HepG2 (cell line): ENCODE measurements around the gene SCYGR4. TPM values are rescaled to one million over a fixed set of nuclear protein-coding genes. Genes with fewer than 3 reads are reported as not detected.
A peak's percentile ranks its signal among the peaks of the same experiment; 100 is the strongest.

Experiments used
- FOXA1 ChIP-seq, 2 experiments: fragments of 450-650 bp in 1 of 2; sonication (generic) in 1 of 2; formaldehyde crosslinking in 1 of 2; IDR thresholded peaks; 2 replicates each; pipeline versions ENCODE4 v1.4.0 to v1.6.1; 2016 to 2020; ENCODE audit warnings: missing genetic modification reagents in 1 of 2
- HOXA5 ChIP-seq: sonication (generic); formaldehyde crosslinking; IDR thresholded peaks from 2 replicates; pipeline ENCODE4 v1.4.0; 2020; ENCODE audit warnings: missing genetic modification reagents
- NFIB ChIP-seq: sonication (generic); formaldehyde crosslinking; IDR thresholded peaks from 2 replicates; pipeline ENCODE4 v1.9.0; 2021; ENCODE audit warnings: missing genetic modification reagents, mild to moderate bottlenecking, borderline replicate concordance
- NFYB ChIP-seq: sonication (generic); formaldehyde crosslinking; IDR thresholded peaks from 2 replicates; pipeline ENCODE4 v1.4.0; 2020; ENCODE audit warnings: missing genetic modification reagents
- RAD21 ChIP-seq: fragments of 450-650 bp; formaldehyde crosslinking; IDR thresholded peaks from 2 replicates; pipeline ENCODE4 v1.5.0; 2020; ENCODE audit warnings: mild to moderate bottlenecking
- REL ChIP-seq: sonication (generic); formaldehyde crosslinking; conservative IDR thresholded peaks from 2 replicates; pipeline ENCODE4 v1.8.0; 2022; ENCODE audit warnings: mild to moderate bottlenecking, missing genetic modification reagents, moderate library complexity
- SIX1 ChIP-seq: sonication (generic); formaldehyde crosslinking; IDR thresholded peaks from 2 replicates; pipeline ENCODE4 v1.4.0; 2020; ENCODE audit warnings: missing genetic modification reagents, borderline replicate concordance
- SOX6 ChIP-seq, 2 experiments: fragments of 450-650 bp in 1 of 2; sonication (generic) in 1 of 2; formaldehyde crosslinking in 1 of 2; IDR thresholded peaks; 2 replicates each; pipeline versions ENCODE4 v1.4.0 to v1.6.1; 2017 to 2020; ENCODE audit warnings: antibody characterized with exemption in 1 of 2, mild to moderate bottlenecking in 1 of 2, missing genetic modification reagents in 1 of 2
- TP53 ChIP-seq: sonication (generic); formaldehyde crosslinking; conservative IDR thresholded peaks from 2 replicates; pipeline ENCODE4 v1.4.0; 2020; ENCODE audit warnings: missing genetic modification reagents
- ZBTB1 ChIP-seq: sonication (generic); formaldehyde crosslinking; IDR thresholded peaks from 2 replicates; pipeline ENCODE4 v1.4.0; 2020; ENCODE audit warnings: missing genetic modification reagents, borderline replicate concordance
- ZFP82 ChIP-seq: sonication (generic); formaldehyde crosslinking; IDR thresholded peaks from 2 replicates; pipeline ENCODE4 v1.5.1; 2020; ENCODE audit warnings: mild to moderate bottlenecking, missing genetic modification reagents, borderline replicate concordance
- ZKSCAN8 ChIP-seq: IDR thresholded peaks from 2 replicates; pipeline ENCODE4 v1.6.1; 2016; ENCODE audit warnings: borderline replicate concordance, missing genetic modification reagents, missing compliant biosample characterization
- ZNF24 ChIP-seq: fragments of 450-650 bp; IDR thresholded peaks from 2 replicates; pipeline ENCODE4 v1.6.1; 2017; ENCODE audit warnings: antibody characterized with exemption, mild to moderate bottlenecking
- ZNF557 ChIP-seq: sonication (generic); formaldehyde crosslinking; IDR thresholded peaks from 2 replicates; pipeline ENCODE4 v1.4.0; 2020; ENCODE audit warnings: missing genetic modification reagents
- polyA plus RNA-seq, 8 experiments: library from polyadenylated mRNA; depleted of rRNA in 3 of 8; stranded (reverse) in 7 of 8; unstranded in 1 of 8; fragments of >200 nt; fragmentation: Illumina TruSeq in 4 of 8; extraction: Trizol in 4 of 8; gene quantifications; 2 replicates each; pipeline versions ENCODE4 v1.2.1 to v1.2.3, GENCODE V29; 2011 to 2016; ENCODE audit warnings: low read depth in 4 of 8, missing spikeins in 1 of 8, mixed read lengths in 1 of 8; ENCODE audit not compliant: insufficient read depth in 1 of 8
- total RNA-seq, 5 experiments: library from RNA; depleted of rRNA; stranded (reverse); fragments of >200 nt; fragmentation: Illumina TruSeq; extraction: Trizol; gene quantifications; 2 replicates each; pipeline ENCODE4 v1.2.3, GENCODE V29; 2016; ENCODE audit warnings: low read depth in 1 of 5
- TF ChIP-seq, protein P1 (sequence below): sonication (generic); formaldehyde crosslinking; IDR thresholded peaks from 2 replicates; pipeline ENCODE4 v1.5.0; 2020; ENCODE audit warnings: missing genetic modification reagents, mild to moderate bottlenecking, borderline replicate concordance
- TF ChIP-seq, protein P2 (sequence below): fragments of 450-650 bp; IDR thresholded peaks from 2 replicates; pipeline ENCODE4 v1.6.1; 2016
- TF ChIP-seq, protein P3 (sequence below): sonication (generic); formaldehyde crosslinking; IDR thresholded peaks from 2 replicates; pipeline ENCODE4 v1.4.0; 2020; ENCODE audit warnings: mild to moderate bottlenecking, missing genetic modification reagents
- TF ChIP-seq, protein P4 (sequence below): sonication (generic); formaldehyde crosslinking; conservative IDR thresholded peaks from 2 replicates; pipeline ENCODE4 v1.4.0; 2020; ENCODE audit warnings: mild to moderate bottlenecking, missing genetic modification reagents, moderate library complexity
- TF ChIP-seq, protein P5 (sequence below): IDR thresholded peaks from 2 replicates; pipeline ENCODE4 v1.6.1; 2016
- TF ChIP-seq, protein P6 (sequence below): sonication (generic); formaldehyde crosslinking; IDR thresholded peaks from 2 replicates; pipeline ENCODE4 v1.4.0; 2020; ENCODE audit warnings: missing genetic modification reagents; ENCODE audit errors: not compliant biosample characterization

SCYGR4 gene
- total and polyA plus RNA-seq, 2 of the 13 experiments (the other 11 are each of a cell fraction or from before 2014, with no cell fraction given), result not detected

DNA sequence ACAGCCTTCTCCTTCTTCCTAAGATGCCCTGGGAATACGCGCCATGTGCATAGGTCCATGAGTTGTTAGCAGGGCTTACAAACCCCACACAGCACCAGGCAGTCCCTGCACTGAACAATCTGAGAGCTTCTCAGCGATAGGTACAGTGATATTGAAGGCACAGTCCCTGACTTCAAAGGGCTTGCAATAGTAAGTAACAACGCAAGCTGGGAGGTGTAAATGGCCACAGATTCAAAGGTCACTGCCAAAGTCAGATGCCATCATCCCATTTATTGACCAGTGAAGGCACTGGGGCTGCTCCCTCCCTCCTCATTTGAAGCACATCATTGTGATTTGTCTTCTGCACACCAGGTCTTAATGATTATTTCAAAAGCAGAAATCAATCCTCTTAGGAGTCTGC, 2.1 kb upstream of the SCYGR4 start (continued):
- no peak for TF ChIP-seq REL (CRISPR knock-in tag)
- TF ChIP-seq ZNF557 (CRISPR knock-in tag), result no peak
- TF ChIP-seq, protein P1, sequence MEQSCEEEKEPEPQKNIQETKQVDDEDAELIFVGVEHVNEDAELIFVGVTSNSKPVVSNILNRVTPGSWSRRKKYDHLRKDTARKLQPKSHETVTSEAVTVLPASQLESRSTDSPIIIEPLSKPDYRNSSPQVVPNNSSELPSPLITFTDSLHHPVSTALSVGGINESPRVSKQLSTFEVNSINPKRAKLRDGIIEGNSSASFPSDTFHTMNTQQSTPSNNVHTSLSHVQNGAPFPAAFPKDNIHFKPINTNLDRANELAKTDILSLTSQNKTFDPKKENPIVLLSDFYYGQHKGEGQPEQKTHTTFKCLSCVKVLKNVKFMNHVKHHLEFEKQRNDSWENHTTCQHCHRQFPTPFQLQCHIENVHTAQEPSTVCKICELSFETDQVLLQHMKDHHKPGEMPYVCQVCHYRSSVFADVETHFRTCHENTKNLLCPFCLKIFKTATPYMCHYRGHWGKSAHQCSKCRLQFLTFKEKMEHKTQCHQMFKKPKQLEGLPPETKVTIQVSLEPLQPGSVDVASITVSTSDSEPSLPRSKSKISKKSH (CRISPR knock-in tag), result no peak
- no peak for TF ChIP-seq SIX1
- no peak for TF ChIP-seq ZKSCAN8 (CRISPR knock-in tag)
- TF ChIP-seq ZFP82, result no peak
- no peak for TF ChIP-seq FOXA1 (IDR thresholded peaks at IDR 0.05)
- TF ChIP-seq FOXA1 (CRISPR knock-in tag; IDR thresholded peaks at IDR 0.05), result no peak
- TF ChIP-seq ZBTB1, result no peak
- TF ChIP-seq, protein P2, sequence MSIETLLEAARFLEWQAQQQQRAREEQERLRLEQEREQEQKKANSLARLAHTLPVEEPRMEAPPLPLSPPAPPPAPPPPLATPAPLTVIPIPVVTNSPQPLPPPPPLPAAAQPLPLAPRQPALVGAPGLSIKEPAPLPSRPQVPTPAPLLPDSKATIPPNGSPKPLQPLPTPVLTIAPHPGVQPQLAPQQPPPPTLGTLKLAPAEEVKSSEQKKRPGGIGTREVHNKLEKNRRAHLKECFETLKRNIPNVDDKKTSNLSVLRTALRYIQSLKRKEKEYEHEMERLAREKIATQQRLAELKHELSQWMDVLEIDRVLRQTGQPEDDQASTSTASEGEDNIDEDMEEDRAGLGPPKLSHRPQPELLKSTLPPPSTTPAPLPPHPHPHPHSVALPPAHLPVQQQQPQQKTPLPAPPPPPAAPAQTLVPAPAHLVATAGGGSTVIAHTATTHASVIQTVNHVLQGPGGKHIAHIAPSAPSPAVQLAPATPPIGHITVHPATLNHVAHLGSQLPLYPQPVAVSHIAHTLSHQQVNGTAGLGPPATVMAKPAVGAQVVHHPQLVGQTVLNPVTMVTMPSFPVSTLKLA, result no peak
- no peak for TF ChIP-seq TP53 (CRISPR knock-in tag)
- TF ChIP-seq, protein P3, sequence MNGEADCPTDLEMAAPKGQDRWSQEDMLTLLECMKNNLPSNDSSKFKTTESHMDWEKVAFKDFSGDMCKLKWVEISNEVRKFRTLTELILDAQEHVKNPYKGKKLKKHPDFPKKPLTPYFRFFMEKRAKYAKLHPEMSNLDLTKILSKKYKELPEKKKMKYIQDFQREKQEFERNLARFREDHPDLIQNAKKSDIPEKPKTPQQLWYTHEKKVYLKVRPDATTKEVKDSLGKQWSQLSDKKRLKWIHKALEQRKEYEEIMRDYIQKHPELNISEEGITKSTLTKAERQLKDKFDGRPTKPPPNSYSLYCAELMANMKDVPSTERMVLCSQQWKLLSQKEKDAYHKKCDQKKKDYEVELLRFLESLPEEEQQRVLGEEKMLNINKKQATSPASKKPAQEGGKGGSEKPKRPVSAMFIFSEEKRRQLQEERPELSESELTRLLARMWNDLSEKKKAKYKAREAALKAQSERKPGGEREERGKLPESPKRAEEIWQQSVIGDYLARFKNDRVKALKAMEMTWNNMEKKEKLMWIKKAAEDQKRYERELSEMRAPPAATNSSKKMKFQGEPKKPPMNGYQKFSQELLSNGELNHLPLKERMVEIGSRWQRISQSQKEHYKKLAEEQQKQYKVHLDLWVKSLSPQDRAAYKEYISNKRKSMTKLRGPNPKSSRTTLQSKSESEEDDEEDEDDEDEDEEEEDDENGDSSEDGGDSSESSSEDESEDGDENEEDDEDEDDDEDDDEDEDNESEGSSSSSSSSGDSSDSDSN (CRISPR knock-in tag), result no peak
- no peak for TF ChIP-seq HOXA5
- TF ChIP-seq NFIB (CRISPR knock-in tag), result no peak
- TF ChIP-seq, protein P4, sequence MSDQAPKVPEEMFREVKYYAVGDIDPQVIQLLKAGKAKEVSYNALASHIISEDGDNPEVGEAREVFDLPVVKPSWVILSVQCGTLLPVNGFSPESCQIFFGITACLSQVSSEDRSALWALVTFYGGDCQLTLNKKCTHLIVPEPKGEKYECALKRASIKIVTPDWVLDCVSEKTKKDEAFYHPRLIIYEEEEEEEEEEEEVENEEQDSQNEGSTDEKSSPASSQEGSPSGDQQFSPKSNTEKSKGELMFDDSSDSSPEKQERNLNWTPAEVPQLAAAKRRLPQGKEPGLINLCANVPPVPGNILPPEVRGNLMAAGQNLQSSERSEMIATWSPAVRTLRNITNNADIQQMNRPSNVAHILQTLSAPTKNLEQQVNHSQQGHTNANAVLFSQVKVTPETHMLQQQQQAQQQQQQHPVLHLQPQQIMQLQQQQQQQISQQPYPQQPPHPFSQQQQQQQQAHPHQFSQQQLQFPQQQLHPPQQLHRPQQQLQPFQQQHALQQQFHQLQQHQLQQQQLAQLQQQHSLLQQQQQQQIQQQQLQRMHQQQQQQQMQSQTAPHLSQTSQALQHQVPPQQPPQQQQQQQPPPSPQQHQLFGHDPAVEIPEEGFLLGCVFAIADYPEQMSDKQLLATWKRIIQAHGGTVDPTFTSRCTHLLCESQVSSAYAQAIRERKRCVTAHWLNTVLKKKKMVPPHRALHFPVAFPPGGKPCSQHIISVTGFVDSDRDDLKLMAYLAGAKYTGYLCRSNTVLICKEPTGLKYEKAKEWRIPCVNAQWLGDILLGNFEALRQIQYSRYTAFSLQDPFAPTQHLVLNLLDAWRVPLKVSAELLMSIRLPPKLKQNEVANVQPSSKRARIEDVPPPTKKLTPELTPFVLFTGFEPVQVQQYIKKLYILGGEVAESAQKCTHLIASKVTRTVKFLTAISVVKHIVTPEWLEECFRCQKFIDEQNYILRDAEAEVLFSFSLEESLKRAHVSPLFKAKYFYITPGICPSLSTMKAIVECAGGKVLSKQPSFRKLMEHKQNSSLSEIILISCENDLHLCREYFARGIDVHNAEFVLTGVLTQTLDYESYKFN (CRISPR knock-in tag), result peak; percentile 29; the same call in 1 of the 2 replicates
- TF ChIP-seq, protein P5, sequence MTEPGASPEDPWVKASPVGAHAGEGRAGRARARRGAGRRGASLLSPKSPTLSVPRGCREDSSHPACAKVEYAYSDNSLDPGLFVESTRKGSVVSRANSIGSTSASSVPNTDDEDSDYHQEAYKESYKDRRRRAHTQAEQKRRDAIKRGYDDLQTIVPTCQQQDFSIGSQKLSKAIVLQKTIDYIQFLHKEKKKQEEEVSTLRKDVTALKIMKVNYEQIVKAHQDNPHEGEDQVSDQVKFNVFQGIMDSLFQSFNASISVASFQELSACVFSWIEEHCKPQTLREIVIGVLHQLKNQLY, result no peak
- TF ChIP-seq SOX6 (IDR thresholded peaks at IDR 0.05), result no peak
- 0 out of 2 replicates have a peak, but pooled peaks have one; percentile 25 for TF ChIP-seq SOX6 (CRISPR knock-in tag; IDR thresholded peaks at IDR 0.05)
- TF ChIP-seq, protein P6, sequence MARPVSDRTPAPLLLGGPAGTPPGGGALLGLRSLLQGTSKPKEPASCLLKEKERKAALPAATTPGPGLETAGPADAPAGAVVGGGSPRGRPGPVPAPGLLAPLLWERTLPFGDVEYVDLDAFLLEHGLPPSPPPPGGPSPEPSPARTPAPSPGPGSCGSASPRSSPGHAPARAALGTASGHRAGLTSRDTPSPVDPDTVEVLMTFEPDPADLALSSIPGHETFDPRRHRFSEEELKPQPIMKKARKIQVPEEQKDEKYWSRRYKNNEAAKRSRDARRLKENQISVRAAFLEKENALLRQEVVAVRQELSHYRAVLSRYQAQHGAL, result no peak
- no peak for TF ChIP-seq NFYB (CRISPR knock-in tag)
- TF ChIP-seq ZNF24, result no peak
- TF ChIP-seq RAD21 (CRISPR knock-in tag), result no peak
